PC-3 (cell line): ENCODE measurements around the gene KANK4.

ENCODE experiments used
- CTCF ChIP-seq: fragments of 300-600 bp; sonication (generic); conservative IDR thresholded peaks from 2 replicates; pipeline ENCODE4 v1.5.1; 2017; ENCODE audit warnings: antibody characterized with exemption, low read depth, mild to moderate bottlenecking, low read length
- EZH2 ChIP-seq: fragments of 300-600 bp; sonication (generic); IDR thresholded peaks from one replicate; pipeline ENCODE4 v1.6.1; 2017; ENCODE audit warnings: antibody characterized with exemption, mild to moderate bottlenecking, low read length; ENCODE audit not compliant: unreplicated experiment
- EZH2phosphoT487 ChIP-seq: fragments of 300-600 bp; sonication (generic); IDR thresholded peaks from 2 replicates; pipeline ENCODE4 v1.6.1; 2018; ENCODE audit warnings: mild to moderate bottlenecking, antibody characterized with exemption, low read length, borderline replicate concordance

- TF ChIP-seq CTCF (no peak), EZH2 (no peak), EZH2phosphoT487 (no peak)
Observed at GRCh38 chr1:62334434-62334985, 15.3 kb upstream of the KANK4 start.
